ENCODE measurements around the gene C2CD5. TPM values are rescaled to one million over a fixed set of nuclear protein-coding genes. Genes with fewer than 3 reads are reported as not detected.
A peak's percentile ranks its signal among the peaks of the same experiment; 100 is the strongest.

Gene C2CD5
- total RNA-seq, 1 experiment from 2014 or later, result 35.4 TPM

DNA sequence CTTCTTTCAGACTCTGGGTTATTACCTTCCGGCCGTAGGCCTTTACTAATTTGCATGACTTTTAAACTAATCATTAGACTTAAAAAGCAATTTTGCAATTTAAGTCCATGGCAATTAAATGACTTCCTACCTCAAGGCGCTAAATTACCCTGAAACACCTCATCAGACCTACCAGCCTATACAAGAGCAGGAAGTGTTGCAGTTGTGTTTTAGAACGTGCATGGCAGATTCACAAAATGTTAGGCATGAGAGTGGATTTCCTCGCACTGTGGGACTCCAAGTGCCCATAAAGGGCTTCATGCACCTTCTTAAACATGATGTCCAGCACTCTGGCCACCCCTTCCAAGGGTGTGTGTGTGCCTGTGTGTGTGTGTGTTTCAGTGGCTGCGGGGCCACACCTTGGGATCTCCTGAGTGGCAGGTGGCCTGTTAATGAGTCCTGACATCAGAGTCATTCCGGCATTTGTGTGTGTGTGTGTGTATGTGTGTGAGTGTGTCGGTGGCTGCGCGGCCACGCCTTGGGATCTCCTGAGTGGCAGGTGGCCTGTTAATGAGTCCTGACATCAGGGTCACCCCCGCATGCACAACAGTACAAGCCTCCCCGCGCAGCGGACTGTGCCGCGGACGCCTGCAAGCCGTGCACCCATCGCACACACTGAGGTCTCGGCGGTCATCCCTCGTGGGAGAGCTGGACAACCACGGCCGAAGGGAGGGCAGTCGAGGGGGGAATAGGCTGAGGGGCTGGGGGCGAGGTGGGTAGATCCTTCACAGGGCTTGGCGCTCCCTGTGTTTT is 900 bp downstream of the C2CD5 start:
- H2AK5ac ChIP-seq (ENCODE audit: insufficient read length, low read length), result no peak overlapping the region
- H2BK120ac ChIP-seq (ENCODE audit: low read depth, low read length, poor library complexity, severe bottlenecking), result no peak overlapping the region
- H3K79me1 ChIP-seq (ENCODE audit: insufficient read depth, low read depth, low read length, poor library complexity, severe bottlenecking), result no peaks in the 10 kb centered on the region
- H3K4me1 Mint-ChIP-seq, result peaks cover 22 to 26% of the 10 kb centered on the region in 2 experiments
- H3K9me3 ChIP-seq (ENCODE audit: control insufficient read depth, low read depth, low read length), result no peaks in the 10 kb centered on the region
- H3K4me3 Mint-ChIP-seq, result peak overlapping the region; percentile 84 to 90
- DNase-seq, result peak; percentile 46
- H3T11ph ChIP-seq (ENCODE audit: low read length), result no peak overlapping the region
- no peak overlapping the region for H3K23ac ChIP-seq (ENCODE audit: insufficient read length, low read depth, low read length)
- TF ChIP-seq, protein P1, sequence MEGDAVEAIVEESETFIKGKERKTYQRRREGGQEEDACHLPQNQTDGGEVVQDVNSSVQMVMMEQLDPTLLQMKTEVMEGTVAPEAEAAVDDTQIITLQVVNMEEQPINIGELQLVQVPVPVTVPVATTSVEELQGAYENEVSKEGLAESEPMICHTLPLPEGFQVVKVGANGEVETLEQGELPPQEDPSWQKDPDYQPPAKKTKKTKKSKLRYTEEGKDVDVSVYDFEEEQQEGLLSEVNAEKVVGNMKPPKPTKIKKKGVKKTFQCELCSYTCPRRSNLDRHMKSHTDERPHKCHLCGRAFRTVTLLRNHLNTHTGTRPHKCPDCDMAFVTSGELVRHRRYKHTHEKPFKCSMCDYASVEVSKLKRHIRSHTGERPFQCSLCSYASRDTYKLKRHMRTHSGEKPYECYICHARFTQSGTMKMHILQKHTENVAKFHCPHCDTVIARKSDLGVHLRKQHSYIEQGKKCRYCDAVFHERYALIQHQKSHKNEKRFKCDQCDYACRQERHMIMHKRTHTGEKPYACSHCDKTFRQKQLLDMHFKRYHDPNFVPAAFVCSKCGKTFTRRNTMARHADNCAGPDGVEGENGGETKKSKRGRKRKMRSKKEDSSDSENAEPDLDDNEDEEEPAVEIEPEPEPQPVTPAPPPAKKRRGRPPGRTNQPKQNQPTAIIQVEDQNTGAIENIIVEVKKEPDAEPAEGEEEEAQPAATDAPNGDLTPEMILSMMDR (conservative IDR thresholded peaks at IDR 0.05), result no peak
- H2BK15ac ChIP-seq (ENCODE audit: low read depth, low read length), result no peak overlapping the region
- H3K4me2 ChIP-seq (ENCODE audit: insufficient read depth, insufficient read length, low read length), result peak overlapping the region; percentile 80
- no peaks in the 10 kb centered on the region; a peak in 1 of 5 replicates for H3K9me3 Mint-ChIP-seq
- H3K36me3 Mint-ChIP-seq (ENCODE audit: insufficient read depth in 1 of 3, low read depth in 3 of 3), result peaks cover 3 to 12% (median 4%) of the 10 kb centered on the region in 3 experiments; a peak in 4 of 7 replicates
- no peak overlapping the region for H3K4ac ChIP-seq (ENCODE audit: low read depth, low read length)
- no peak overlapping the region for H4K8ac ChIP-seq (replicated peaks; ENCODE audit: insufficient read length, low read depth, low read length)
- H4K91ac ChIP-seq (ENCODE audit: insufficient read length, low read depth, low read length), result no peak overlapping the region
- H3K18ac ChIP-seq (ENCODE audit: insufficient read length, low read depth, low read length), result no peak overlapping the region
- no peaks in the 10 kb centered on the region; the same call in 1 of the 2 replicates for H3K4me1 ChIP-seq (ENCODE audit: insufficient read depth, low read length)
- no peak overlapping the region for H3K27ac ChIP-seq (ENCODE audit: insufficient read length, low read depth, low read length)
- no peaks in the 10 kb centered on the region; the same call in none of the 2 replicates for H3K27me3 Mint-ChIP-seq (ENCODE audit: low read depth)
- no peak overlapping the region for H4K5ac ChIP-seq (ENCODE audit: insufficient read length, low read depth, low read length)
- H2AFZ ChIP-seq (ENCODE audit: low read length), result no peak overlapping the region
- H2BK20ac ChIP-seq (ENCODE audit: low read depth, low read length, poor library complexity, severe bottlenecking), result no peak overlapping the region
- H3K56ac ChIP-seq (ENCODE audit: insufficient read length, low read depth, low read length), result no peak overlapping the region
- H2BK5ac ChIP-seq (ENCODE audit: insufficient read length, low read length), result no peak overlapping the region
- H3K27me3 ChIP-seq (ENCODE audit: insufficient read depth, low read length), result no peaks in the 10 kb centered on the region
- WGBS (ENCODE audit: extremely low coverage, insufficient read length, low lambda C conversion rate), result no CpG with 5 or more reads among the region's 28 CpGs
- H3K27ac Mint-ChIP-seq, result peak overlapping the region in 2 of 3 experiments; percentile 87 to 96; a peak in 5 of 7 replicates
- H3K14ac ChIP-seq (ENCODE audit: insufficient read depth, low read length), result peak overlapping the region; percentile 26
- no peaks in the 10 kb centered on the region for H4K20me1 ChIP-seq (ENCODE audit: control insufficient read depth, insufficient read depth, insufficient read length)
- peak overlapping the region; percentile 78 for H3K9ac ChIP-seq (ENCODE audit: extremely low read depth, insufficient read length, low read length)
- H2BK12ac ChIP-seq (ENCODE audit: insufficient read length, low read depth, low read length), result no peak overlapping the region
- 0 out of 2 replicates have a peak, but pooled peaks cover 2% of the 10 kb centered on the region for H3K79me2 ChIP-seq (ENCODE audit: insufficient read depth, low read length)
- H3K23me2 ChIP-seq (ENCODE audit: insufficient read length, low read depth, low read length, poor library complexity, severe bottlenecking), result peaks cover 7% of the 10 kb centered on the region
